PFSK-1 (cell line): Measurements from ENCODE around the gene ARFIP2.

Source experiments
- FOXP2 ChIP-seq: optimal IDR thresholded peaks from 2 replicates; pipeline ENCODE3; 2011; ENCODE audit warnings: borderline replicate concordance, control low read depth, inconsistent platforms; ENCODE audit not compliant: insufficient read depth; ENCODE audit errors: extremely low read length, extremely low read depth
- POLR2AphosphoS5 ChIP-seq: IDR thresholded peaks from 2 replicates; pipeline ENCODE4 v1.6.1; 2012; ENCODE audit warnings: low read depth, mild to moderate bottlenecking, control low read depth, low read length, moderate library complexity
- REST ChIP-seq, 2 experiments: IDR thresholded peaks; 2 replicates each; pipeline versions ENCODE4 v1.6.1 to v1.8.0; 2011 to 2012; ENCODE audit warnings: low read depth in 2 of 2, low read length in 2 of 2, control low read depth in 1 of 2, inconsistent platforms in 1 of 2, mild to moderate bottlenecking in 1 of 2, moderate library complexity in 1 of 2; ENCODE audit not compliant: insufficient read depth in 1 of 2

DNA sequence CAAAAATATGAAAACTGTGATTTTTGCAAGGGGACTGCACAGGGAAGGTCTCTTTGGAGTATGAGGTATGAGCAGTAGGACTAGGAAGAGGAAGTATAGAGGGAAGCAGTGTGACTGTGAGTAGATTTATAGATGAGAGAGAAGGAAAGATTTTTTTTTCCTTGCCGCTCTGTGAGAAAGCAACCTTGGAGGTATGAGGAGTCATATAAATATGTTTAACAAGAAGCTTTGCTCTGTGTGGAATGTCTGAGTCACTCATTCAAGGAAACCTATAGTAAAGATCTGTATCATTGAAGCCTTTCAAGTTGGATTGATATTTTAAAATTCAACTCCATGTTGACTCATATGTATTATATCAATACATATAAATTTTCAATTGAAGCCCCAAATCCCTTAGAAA is 42.1 kb upstream of the ARFIP2 start:
- TF ChIP-seq FOXP2 (no peak), POLR2AphosphoS5 (no peak), REST (IDR thresholded peaks at IDR 0.05; ENCODE audit: insufficient read depth in 1 of 2, low read depth in 2 of 2, low read length in 2 of 2) (no peak)
